Activated T-cell treated with anti-CD3 and anti-CD28 coated beads, Interleukin-2, amount 50 U/mL, for 72 hours (primary cell): ENCODE measurements around the gene PHF14. TPM values are rescaled to one million over a fixed set of nuclear protein-coding genes. Genes with fewer than 3 reads are reported as not detected.

ENCODE experiments used
- ATAC-seq, 2 donors: fragments of 150-1000 bp; cut with Tn5 transposase; replicated peaks in 1 of 2; 2 replicates each; pipeline ENCODE4 v1.10.0; 2021; ENCODE audit warnings: moderate library complexity in 2 of 2, mild to moderate bottlenecking in 1 of 2
- DNase-seq, 2 donors: peaks; one replicate each; pipeline ENCODE4 v3.0.0; 2021 to 2022; ENCODE audit warnings: mixed read lengths in 1 of 2
- H3K27ac Mint-ChIP-seq: one replicate; pipeline ENCODE4 v1.8.0; 2022; ENCODE audit warnings: mild to moderate bottlenecking, moderate library complexity, mixed read lengths
- H3K27me3 Mint-ChIP-seq: one replicate; pipeline ENCODE4 v1.8.0; 2022; ENCODE audit warnings: low read depth, mixed read lengths
- H3K36me3 Mint-ChIP-seq, 2 donors: one replicate each; pipeline ENCODE4 v1.8.0; 2022; ENCODE audit warnings: mixed read lengths in 2 of 2, mild to moderate bottlenecking in 1 of 2; ENCODE audit not compliant: insufficient read depth in 2 of 2
- H3K4me1 Mint-ChIP-seq: one replicate; pipeline ENCODE4 v1.8.0; 2022; ENCODE audit warnings: low read depth, mixed read lengths
- H3K4me3 Mint-ChIP-seq, 2 donors: one replicate each; pipeline ENCODE4 v1.8.0; 2022; ENCODE audit warnings: mild to moderate bottlenecking in 2 of 2, mixed read lengths in 2 of 2, moderate library complexity in 2 of 2
- H3K9me3 Mint-ChIP-seq, 2 donors: one replicate each; pipeline ENCODE4 v1.8.0; 2022; ENCODE audit warnings: mixed read lengths in 2 of 2
- total RNA-seq, 2 donors: library from RNA; stranded (reverse); gene quantifications; one replicate each; pipeline ENCODE4 v1.2.3, GENCODE V29; 2022

The PHF14 gene
- total RNA-seq, 2 donors from 2014 or later, result 34.3 to 40.1 TPM

- Mint-ChIP-seq H3K4me3 (peak overlapping the region; percentile 9 to 75), H3K27ac (peak overlapping the region; percentile 26), H3K9me3 (no peaks in the 10 kb centered on the region), H3K27me3 (peaks cover 16% of the 10 kb centered on the region), H3K4me1 (peaks cover 13% of the 10 kb centered on the region), H3K36me3 (no peaks in the 10 kb centered on the region)
- DNase-seq, result no peak
- ATAC-seq, result peak in 1 of 2 donors; percentile 26
Measured at GRCh38 chr7:11193131-11193867, 219.6 kb downstream of the PHF14 start.

- DNase-seq, result no peak
Measured at GRCh38 chr7:11193888-11194287, 220.2 kb downstream of the PHF14 start.

GRCh38 chr7:11194492-11194891, 220.8 kb downstream of the PHF14 start:
- H3K4me3 Mint-ChIP-seq, result no peak overlapping the region
- H3K9me3 Mint-ChIP-seq, result no peaks in the 10 kb centered on the region
- peaks cover 16% of the 10 kb centered on the region for H3K27me3 Mint-ChIP-seq
- ATAC-seq (no peak), DNase-seq (no peak)
- H3K27ac Mint-ChIP-seq, result no peak overlapping the region
- peaks cover 13% of the 10 kb centered on the region for H3K4me1 Mint-ChIP-seq
- no peaks in the 10 kb centered on the region for H3K36me3 Mint-ChIP-seq

More at GRCh38 chr7:11193888-11194287, 220.2 kb downstream of the PHF14 start:
- Mint-ChIP-seq H3K36me3 (no peaks in the 10 kb centered on the region), H3K9me3 (no peaks in the 10 kb centered on the region), H3K27ac (no peak overlapping the region), H3K27me3 (peaks cover 16% of the 10 kb centered on the region), H3K4me1 (peaks cover 13% of the 10 kb centered on the region), H3K4me3 (peak overlapping the region in 1 of 2 donors; percentile 9)
- ATAC-seq, result no peak

GRCh38 chr7:11195502-11195901, 221.8 kb downstream of the PHF14 start:
- Mint-ChIP-seq H3K9me3 (no peaks in the 10 kb centered on the region), H3K4me1 (peaks cover 13% of the 10 kb centered on the region), H3K4me3 (no peak overlapping the region), H3K27me3 (peaks cover 16% of the 10 kb centered on the region), H3K27ac (no peak overlapping the region), H3K36me3 (no peaks in the 10 kb centered on the region)
- ATAC-seq (no peak), DNase-seq (no peak)

- H3K27ac Mint-ChIP-seq, result no peak overlapping the region
- DNase-seq, result no peak
- H3K27me3 Mint-ChIP-seq, result peaks cover 16% of the 10 kb centered on the region
- peaks cover 13% of the 10 kb centered on the region for H3K4me1 Mint-ChIP-seq
- no peak for ATAC-seq
- H3K36me3 Mint-ChIP-seq, result no peaks in the 10 kb centered on the region
- no peaks in the 10 kb centered on the region for H3K9me3 Mint-ChIP-seq
- H3K4me3 Mint-ChIP-seq, result no peak overlapping the region
Measured at GRCh38 chr7:11196143-11196542, 222.5 kb downstream of the PHF14 start.

- no peaks in the 10 kb centered on the region for H3K9me3 Mint-ChIP-seq
Measured at GRCh38 chr7:11203224-11203623, 229.6 kb downstream of the PHF14 start.

GRCh38 chr7:11203683-11204082, 230.0 kb downstream of the PHF14 start:
- no peak overlapping the region for H3K27ac Mint-ChIP-seq
- H3K36me3 Mint-ChIP-seq, result no peaks in the 10 kb centered on the region
- no peaks in the 10 kb centered on the region for H3K27me3 Mint-ChIP-seq
- ATAC-seq, result no peak
- H3K4me1 Mint-ChIP-seq, result no peaks in the 10 kb centered on the region
- no peaks in the 10 kb centered on the region for H3K9me3 Mint-ChIP-seq
- DNase-seq, result no peak
- H3K4me3 Mint-ChIP-seq, result no peak overlapping the region

More at GRCh38 chr7:11203224-11203623, 229.6 kb downstream of the PHF14 start:
- H3K27ac Mint-ChIP-seq, result no peak overlapping the region
- DNase-seq (no peak), ATAC-seq (no peak)
- no peaks in the 10 kb centered on the region for H3K36me3 Mint-ChIP-seq
- H3K4me1 Mint-ChIP-seq, result no peaks in the 10 kb centered on the region
- H3K27me3 Mint-ChIP-seq, result no peaks in the 10 kb centered on the region
- no peak overlapping the region for H3K4me3 Mint-ChIP-seq

- ATAC-seq (no peak), DNase-seq (no peak)
- no peaks in the 10 kb centered on the region for H3K9me3 Mint-ChIP-seq
- peaks cover 7% of the 10 kb centered on the region for H3K4me1 Mint-ChIP-seq
- no peaks in the 10 kb centered on the region for H3K36me3 Mint-ChIP-seq
- H3K4me3 Mint-ChIP-seq, result no peak overlapping the region
- no peak overlapping the region for H3K27ac Mint-ChIP-seq
- no peaks in the 10 kb centered on the region for H3K27me3 Mint-ChIP-seq
Measured at GRCh38 chr7:11206177-11206899, 232.7 kb downstream of the PHF14 start.

- H3K27me3 Mint-ChIP-seq, result no peaks in the 10 kb centered on the region
- ATAC-seq (no peak), DNase-seq (no peak)
- H3K36me3 Mint-ChIP-seq, result no peaks in the 10 kb centered on the region
- H3K27ac Mint-ChIP-seq, result no peak overlapping the region
- H3K4me1 Mint-ChIP-seq, result peaks cover 7% of the 10 kb centered on the region
- H3K9me3 Mint-ChIP-seq, result no peaks in the 10 kb centered on the region
- H3K4me3 Mint-ChIP-seq, result no peak overlapping the region
Measured at GRCh38 chr7:11207565-11207964, 233.9 kb downstream of the PHF14 start.

GRCh38 chr7:11208883-11209465, 235.3 kb downstream of the PHF14 start:
- Mint-ChIP-seq H3K36me3 (no peaks in the 10 kb centered on the region), H3K4me3 (no peak overlapping the region), H3K27me3 (no peaks in the 10 kb centered on the region), H3K27ac (no peak overlapping the region), H3K9me3 (no peaks in the 10 kb centered on the region), H3K4me1 (peaks cover 7% of the 10 kb centered on the region)
- DNase-seq (no peak), ATAC-seq (no peak)

GRCh38 chr7:11210374-11210773, 236.7 kb downstream of the PHF14 start:
- ATAC-seq, result no peak
- H3K36me3 Mint-ChIP-seq, result no peaks in the 10 kb centered on the region

GRCh38 chr7:11212080-11212711, 238.5 kb downstream of the PHF14 start:
- Mint-ChIP-seq H3K36me3 (no peaks in the 10 kb centered on the region), H3K9me3 (no peaks in the 10 kb centered on the region), H3K4me3 (no peak overlapping the region), H3K4me1 (peaks cover 7% of the 10 kb centered on the region), H3K27me3 (peaks cover 14% of the 10 kb centered on the region), H3K27ac (no peak overlapping the region)
- DNase-seq, result peak; percentile 46
- peak; percentile 53 to 58 for ATAC-seq

More at GRCh38 chr7:11210374-11210773, 236.7 kb downstream of the PHF14 start:
- H3K27ac Mint-ChIP-seq, result no peak overlapping the region
- no peaks in the 10 kb centered on the region for H3K9me3 Mint-ChIP-seq
- DNase-seq, result no peak
- H3K4me1 Mint-ChIP-seq, result peaks cover 7% of the 10 kb centered on the region
- peak overlapping the region in 1 of 2 donors; percentile 34 for H3K4me3 Mint-ChIP-seq
- H3K27me3 Mint-ChIP-seq, result peaks cover 3% of the 10 kb centered on the region

- Mint-ChIP-seq H3K27me3 (peaks cover 20% of the 10 kb centered on the region), H3K4me1 (peaks cover 7% of the 10 kb centered on the region), H3K27ac (no peak overlapping the region), H3K36me3 (no peaks in the 10 kb centered on the region), H3K9me3 (no peaks in the 10 kb centered on the region), H3K4me3 (no peak overlapping the region)
- no peak for ATAC-seq
- DNase-seq, result no peak
Measured at GRCh38 chr7:11212816-11213215, 239.1 kb downstream of the PHF14 start.
